GM13977 (cell line): ENCODE results near the gene CNTN4.
"Not testable (repeated sequence)": the region's sequence is repeated elsewhere in the genome, so short reads cannot be mapped to it uniquely, and the experiment has no call there.

ENCODE experiments used
- DNase-seq: peaks from one replicate; pipeline ENCODE4 v3.0.0; 2012; ENCODE audit warnings: low spot score
- in situ Hi-C: fragments of 300-500 bp; cut with MboI; formaldehyde crosslinking; loops from one replicate; pipeline ENCODE4 v1.12.0; 2022; ENCODE audit warnings: low sequenced_read_pairs, low pct_unique_long_range_greater_than_20kb, mixed read lengths, inconsistent platforms; ENCODE audit not compliant: unreplicated experiment
- TF ChIP-seq, protein P1 (sequence below): IDR thresholded peaks from 2 replicates; pipeline ENCODE4 v1.5.1; 2012; ENCODE audit warnings: mild to moderate bottlenecking, control low read depth; ENCODE audit not compliant: insufficient read depth; ENCODE audit errors: extremely low read depth, missing control alignments

Gene CNTN4

DNA sequence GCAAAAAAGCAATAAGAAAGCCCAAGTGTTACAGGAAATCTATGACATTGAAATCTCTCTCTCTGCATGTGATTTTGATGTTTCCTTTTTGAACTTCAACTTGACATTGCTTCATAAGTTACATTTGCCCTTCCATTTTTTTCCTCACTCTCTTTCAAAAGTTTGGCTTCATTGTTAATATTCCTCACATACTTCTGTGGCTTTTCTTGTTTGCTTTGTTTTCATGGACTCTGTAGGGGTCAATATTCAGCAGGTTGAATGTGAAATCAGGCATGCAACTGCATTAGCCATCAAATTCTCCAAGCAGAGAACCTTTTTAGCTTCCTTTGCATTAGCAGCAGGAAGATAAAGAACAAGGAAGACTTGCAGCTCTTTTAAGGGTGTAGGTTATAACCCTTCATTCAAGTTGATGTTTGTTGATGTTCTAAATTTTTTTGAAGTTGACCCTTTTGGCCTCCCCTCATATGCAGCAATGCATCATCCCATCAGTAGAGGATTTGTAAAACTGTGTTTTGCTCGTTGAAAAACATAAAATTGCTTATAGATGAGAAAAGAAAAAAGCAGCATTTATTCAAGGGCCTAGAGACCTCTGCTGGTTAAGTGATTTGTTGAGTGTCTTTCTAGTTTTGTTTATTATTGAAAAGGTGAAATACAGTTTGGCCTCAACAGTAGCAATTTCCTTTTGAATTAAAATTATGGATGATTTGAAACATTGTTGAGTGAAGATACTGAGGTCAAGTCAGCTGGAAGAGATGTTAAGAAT lies 800.1 kb downstream of the CNTN4 start:
- TF ChIP-seq, protein P1, sequence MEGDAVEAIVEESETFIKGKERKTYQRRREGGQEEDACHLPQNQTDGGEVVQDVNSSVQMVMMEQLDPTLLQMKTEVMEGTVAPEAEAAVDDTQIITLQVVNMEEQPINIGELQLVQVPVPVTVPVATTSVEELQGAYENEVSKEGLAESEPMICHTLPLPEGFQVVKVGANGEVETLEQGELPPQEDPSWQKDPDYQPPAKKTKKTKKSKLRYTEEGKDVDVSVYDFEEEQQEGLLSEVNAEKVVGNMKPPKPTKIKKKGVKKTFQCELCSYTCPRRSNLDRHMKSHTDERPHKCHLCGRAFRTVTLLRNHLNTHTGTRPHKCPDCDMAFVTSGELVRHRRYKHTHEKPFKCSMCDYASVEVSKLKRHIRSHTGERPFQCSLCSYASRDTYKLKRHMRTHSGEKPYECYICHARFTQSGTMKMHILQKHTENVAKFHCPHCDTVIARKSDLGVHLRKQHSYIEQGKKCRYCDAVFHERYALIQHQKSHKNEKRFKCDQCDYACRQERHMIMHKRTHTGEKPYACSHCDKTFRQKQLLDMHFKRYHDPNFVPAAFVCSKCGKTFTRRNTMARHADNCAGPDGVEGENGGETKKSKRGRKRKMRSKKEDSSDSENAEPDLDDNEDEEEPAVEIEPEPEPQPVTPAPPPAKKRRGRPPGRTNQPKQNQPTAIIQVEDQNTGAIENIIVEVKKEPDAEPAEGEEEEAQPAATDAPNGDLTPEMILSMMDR = no peak
- in situ Hi-C loops = no loop called here
- no peak for DNase-seq

DNA sequence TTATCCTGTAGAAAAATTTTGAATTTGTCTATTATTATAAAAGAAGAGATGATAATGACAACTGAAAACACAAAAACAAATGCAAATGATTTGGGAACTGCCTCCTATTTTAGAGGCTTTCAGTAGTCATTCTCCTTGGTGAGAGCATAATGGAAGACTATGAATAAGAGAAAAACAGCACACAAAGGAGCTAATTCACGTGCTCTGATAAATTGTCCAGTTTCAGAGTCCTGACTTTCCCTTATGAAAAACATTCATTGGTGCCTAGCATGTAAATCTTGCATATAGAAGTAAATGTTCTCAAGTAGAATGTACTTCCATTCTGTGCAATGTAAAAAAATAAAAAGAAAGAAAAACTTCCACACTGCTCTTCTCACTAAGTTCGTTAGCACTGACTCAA lies 805.4 kb downstream of the CNTN4 start:
- no peak for DNase-seq
- TF ChIP-seq, protein P1 = no peak
- in situ Hi-C loops = no loop called here

DNA sequence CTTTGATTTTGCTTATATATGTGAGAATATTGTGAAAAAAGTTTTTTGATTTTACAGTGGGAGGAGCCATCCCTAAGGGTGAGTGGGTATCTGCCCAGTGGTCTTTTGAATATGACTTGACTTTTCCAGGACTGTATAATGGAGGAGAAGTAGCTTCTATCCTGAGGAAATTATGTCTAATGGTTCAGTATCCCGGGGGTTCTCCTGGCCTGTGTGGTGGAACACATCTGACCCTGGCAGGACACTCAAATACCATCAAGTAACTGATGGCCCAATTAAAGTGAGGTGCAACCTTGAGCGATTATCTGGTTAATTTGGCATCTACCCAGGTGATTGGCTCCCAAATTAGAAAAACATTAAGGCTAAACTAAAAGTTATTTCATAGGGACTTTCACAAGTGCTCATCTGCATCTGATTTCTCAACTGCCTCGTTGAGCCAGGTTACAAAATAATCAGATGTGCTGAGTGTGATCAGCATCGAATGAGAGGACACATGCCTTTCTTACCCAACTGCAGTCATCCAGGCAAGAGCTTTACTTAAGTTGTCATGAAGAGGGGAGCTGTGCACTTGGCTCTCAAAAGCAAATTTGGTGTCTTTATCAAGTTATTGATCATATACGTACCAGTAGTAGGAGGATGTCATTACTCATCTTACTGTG lies 810.2 kb downstream of the CNTN4 start:
- DNase-seq = no peak
- TF ChIP-seq, protein P1 = no peak
- in situ Hi-C loops = no loop called here

DNA sequence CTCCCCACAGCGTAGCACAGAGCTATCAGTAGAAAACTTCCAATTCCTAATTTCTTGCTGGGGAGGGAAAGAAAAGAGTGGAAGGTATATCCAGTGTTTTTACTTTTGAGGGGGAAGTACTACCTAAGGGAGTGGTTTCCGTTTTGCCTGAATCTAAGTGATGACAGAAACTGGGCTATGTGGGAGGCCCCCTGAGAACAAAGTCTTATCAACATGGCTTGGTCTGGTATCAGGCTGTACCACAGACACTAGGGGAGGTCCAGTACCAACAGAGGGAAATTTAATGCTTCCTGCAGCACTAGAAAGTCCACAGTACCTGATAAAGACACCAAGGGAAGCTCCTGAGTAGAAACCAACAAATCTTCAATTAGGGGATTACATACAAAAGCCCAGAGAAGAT lies 812.3 kb downstream of the CNTN4 start:
- in situ Hi-C loops = no loop called here
- DNase-seq = no peak
- TF ChIP-seq, protein P1 = no peak

DNA sequence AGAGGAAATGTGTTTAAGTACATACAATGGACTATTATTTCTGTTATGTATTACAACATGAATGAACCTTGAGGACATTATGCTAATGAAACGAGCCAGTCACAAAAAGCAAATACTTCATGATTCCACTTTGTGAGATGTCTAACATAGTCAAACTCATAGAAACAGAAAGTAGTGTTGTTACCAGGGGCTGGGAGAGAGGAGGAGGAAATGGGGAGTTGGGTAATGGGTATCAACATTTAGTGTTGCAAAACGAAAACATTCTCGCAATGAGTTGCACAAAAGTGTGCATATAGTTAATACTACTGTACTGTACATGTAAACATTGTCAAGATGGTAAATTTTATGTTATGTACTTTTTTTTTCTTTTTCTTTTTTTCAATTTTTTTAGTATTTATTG lies 817.2 kb downstream of the CNTN4 start:
- in situ Hi-C loops = no loop called here
- no peak for DNase-seq
- TF ChIP-seq, protein P1 = no peak

DNA sequence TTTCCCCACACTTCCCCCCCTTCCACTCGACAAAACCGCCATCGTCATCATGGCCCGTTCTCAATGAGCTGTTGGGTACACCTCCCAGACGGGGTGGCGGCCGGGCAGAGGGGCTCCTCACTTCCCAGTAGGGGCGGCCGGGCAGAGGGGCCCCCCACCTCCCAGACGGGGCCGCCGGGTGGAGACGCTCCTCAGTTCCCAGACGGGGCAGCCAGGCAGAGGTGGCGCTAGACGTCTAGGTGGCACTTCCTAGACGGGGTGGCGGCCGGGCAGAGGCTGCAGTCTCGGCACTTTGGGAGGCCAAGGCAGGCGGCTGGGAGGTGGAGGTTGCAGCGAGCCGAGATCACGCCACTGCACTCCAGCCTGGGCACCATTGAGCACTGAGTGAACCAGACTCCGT lies 818.0 kb downstream of the CNTN4 start:
- DNase-seq, in situ Hi-C loops: not testable (repeated sequence)

DNA sequence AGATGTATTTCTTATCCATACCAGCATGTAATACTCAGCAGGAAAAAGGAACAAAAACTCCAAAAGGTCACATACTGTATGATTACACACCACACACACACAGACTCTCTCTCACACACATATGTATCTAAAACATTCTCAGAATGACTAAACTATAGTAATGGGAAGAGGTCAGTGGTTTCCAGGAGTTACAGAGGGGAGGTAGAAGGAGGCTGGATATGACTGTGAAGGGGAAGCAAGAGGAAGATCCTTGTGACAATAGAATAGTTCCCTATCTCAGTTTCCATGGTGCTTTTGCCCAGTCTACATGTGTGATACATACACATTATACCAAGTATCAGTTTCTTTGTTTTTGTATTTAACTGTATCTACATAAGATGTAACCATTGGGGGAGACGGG lies 821.4 kb downstream of the CNTN4 start:
- in situ Hi-C loops = no loop called here

More for the DNA sequence above, 821.4 kb downstream of the CNTN4 start:
- TF ChIP-seq, protein P1 = no peak
- no peak for DNase-seq
